DMS153 treated with DMSO at 0.1 percent for 48 hours (cell line): ENCODE results near the gene FCN3.

Experiments used
- DNase-seq: peaks from one replicate; lab custom pipeline; 2025; ENCODE audit not compliant: unreplicated experiment; lab: John Stamatoyannopoulos, UW

The FCN3 gene

DNA sequence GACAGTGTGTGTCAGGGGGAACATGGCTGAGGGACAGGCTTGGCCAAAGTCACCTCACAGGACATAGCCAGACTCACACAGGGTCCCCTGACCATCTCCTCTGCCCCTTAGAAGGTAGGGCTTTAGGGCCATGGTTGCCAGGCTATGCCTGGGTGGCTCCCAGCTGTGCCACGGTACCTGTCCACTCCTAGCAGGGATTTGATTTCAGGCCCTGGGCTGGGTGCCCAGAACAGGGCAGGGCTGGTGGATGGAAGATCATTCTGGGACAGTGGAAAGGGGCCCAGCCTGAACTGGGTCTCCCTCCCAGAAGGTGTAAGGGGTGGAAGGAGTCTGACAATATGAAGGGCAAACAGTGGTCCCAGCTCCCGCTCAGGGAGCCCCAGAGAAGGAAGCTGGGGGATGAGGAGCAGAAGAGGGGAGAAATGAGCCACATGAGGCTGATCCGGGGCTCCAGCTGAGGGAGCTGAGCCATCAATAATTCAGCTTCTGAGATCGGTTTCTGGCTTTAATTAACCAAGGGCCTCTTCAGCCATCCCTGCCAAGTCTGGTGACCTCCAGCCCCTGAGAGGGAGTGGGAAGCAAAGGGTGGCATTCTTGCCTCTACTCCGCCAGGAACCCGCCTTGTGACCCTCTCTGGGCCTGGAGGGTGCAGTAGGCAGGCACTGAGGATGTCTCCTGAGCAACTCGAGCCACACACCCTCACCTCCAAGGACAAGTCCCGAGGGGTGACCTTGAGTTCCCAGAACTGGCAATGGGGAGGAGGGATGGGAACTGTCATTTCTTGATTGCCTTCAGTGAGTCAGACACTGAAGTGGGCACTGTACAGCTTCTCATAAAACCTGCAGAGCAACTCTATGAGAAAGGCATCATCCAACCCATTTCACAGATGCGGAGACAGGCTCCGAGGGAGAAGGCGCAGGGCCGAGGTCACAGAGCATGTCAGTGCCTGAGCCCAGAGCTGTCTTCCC, 6.4 kb upstream of the FCN3 start:
- no peak for DNase-seq

DNA sequence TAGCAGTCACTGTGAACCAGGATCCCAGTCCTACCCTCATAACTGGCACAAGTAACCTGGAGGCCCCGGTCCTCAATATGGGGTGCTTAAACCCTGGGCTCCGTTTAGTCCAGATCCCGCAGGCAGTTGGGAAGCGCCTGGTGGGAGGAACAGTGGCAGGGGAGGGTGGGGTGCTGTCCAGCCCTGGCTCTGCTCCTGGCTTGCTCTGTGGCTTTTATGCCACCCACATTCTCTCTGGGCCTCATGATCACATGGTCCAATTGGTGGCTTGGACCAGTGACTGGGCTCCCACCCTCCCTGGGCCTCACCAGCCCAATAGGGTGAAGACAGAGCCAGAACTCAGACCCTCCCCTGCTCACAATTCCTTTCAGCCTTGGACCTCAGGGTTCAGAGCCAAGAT, 5.6 kb upstream of the FCN3 start:
- no peak for DNase-seq

DNA sequence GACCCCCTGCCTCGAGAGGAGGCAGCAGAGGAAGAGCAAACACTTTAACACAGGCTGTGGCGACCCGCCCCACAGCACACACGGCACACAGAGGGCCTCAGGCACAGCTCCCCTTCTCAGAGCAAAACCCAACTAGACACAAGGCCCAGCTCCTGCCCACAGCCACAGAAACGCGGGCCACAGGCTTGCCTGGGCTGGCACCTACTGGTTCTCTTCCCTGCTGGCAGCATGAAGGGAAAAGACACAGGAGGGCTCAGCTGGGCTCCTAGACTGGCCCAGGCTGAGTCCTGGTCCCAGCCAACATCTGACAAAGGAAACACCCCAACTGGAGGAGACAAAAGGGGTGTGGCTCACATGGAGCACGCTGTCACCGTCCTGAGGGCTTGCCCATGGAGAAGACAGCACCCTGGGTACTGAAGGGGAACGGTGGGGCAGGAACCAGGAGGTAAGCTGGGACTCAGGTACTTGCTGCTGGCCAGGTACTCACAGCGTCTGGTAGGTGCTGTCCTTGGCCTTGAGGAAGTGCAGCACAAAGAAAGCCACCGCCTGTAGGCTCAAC, 5.0 kb upstream of the FCN3 start:
- no peak for DNase-seq

DNA sequence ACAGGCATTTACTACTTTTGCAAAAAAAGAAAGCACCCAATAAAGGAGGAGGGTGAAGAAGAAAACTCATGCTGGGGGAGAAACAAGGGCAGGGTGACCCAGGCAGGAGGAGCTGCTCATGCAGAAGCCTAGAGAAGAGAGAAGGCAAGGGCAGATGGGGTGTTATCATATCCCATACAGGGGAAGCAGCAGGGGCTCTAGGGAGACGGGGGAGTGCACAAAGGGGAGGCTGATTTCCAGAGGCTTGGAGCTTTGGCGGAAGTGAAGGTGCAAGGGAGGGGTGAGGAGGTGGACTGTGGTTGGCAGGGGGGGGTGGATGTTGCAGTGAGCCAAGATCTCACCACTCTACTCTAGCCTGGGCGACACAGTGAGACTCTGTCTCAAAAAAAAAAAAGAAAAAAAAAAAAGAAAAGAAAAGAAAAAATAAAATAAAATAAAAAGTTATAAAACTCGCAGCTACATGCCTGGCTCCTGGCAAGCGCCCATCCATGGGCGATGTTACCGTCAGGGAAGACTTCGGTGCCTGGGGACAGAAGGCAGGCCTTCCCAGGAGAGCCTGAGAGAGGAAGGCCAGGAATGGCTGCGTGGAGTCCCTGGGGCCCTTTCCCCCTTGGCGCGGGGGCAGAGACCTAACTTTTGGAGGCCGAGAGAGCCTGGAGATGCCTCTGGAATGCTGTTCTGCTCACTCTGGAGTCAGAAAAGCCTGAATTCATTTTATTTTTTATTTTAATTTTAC, 3.3 kb upstream of the FCN3 start:
- no peak for DNase-seq

DNA sequence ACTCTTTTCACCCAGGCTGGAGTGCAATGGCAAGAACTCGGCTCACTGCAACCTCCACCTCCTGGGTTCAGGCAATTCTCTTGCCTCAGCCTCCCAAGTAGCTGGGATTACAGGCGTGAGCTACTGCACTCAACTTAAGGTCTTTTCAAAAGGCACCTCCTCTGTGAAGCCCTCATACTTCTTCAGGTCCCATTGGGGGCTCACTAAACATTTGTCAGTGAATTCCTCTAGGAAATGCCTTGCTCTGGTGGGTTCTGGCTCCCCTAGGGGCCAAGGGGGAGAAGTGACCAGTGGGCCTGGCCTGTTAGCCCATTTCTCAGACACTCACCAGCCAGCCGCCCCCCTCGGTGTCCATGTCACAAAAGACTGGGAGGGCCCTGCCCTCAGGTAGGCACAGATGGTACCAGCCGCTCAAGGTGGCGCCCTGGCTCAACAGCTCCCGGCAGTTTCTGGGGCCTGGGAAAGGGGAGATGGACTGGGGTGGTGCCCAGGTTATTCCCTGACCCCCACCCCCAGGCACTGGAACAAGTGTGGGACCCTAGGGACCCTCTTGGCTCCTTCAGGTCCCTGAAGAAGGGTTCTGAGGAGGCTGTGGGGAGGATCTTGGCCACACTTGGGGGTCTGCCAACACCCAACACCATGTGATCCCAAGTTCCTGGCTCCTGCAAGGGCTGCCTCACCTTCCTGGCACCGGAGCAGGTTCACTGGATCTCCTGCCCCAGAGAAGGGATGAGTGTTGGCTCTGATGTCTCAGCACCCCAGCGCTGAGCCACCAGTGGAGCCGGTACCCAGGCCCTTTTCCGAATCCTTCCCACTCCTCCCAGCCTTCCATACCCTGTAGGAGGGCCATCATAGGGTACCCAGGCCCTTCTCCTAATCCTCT, 1.6 kb downstream of the FCN3 start:
- DNase-seq = no peak

DNA sequence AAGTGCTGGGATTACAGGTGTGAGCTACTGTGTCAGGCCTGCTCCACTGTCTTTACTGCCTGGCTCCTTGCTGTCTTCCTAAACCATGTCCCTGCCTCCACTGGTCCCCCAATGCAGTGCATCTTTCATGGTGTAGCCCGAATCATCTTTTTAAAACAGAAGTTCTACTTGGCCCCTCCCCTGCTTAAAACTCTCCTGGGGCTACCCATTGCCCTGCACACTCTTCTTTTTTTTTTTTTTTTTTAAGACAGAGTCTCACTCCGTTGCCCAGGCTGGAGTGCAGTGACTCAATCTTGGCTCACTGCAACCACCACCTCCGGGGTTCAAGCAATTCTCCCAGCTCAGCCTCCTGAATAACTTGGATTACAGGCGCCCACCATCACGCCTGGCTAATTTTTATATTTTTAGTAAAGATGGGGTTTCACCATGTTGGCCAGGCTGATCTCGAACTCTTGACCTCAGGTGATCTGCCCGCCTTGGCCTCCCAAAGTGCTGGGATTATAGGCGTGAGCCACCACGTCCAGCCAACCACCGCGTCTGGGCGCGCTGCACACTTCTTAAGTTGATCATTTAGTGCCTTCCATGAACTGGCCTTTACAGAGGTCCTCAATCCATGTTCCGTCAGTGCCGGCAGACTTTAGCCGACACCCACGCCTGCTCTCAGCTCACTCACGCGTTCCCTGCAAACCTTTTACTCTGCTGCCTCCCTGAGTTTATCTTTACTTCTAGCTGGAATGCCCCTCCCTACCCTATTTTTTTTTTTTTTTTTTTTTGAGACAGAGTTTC, 2.4 kb downstream of the FCN3 start:
- no peak for DNase-seq

DNA sequence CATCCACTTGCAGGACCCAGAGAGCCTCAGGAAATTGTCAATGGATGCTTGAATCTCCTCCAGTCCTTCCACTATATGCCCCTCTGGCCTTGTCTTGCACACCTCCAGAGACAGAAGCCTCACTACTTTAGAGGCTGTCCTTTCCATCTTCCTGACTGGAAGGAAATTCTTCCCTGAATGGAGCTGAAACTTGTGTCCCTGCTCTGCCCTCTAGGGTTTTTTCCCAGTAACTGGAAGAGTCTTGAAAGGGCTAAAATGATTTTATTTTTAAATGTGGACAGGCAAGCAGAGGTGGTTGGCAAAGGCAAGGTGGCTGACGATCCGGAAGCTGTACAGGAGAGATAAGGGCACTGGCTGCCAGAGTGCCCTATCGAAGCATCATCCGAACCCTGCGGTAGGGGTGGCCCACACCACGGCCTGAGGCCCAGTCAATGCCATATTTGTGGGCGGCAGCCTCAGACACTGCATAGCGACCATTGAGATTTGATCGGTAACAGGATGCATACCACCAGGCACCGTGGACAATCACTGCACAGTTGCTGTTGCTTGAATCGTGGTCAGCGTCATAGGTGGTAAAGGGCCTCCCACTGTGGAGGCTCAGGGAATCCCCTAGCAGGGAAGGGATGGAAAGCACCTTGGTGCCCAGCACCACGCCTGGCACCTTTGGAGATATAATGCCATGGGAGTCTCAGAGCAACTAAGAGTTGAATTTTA, 5.6 kb downstream of the FCN3 start:
- no peak for DNase-seq

DNA sequence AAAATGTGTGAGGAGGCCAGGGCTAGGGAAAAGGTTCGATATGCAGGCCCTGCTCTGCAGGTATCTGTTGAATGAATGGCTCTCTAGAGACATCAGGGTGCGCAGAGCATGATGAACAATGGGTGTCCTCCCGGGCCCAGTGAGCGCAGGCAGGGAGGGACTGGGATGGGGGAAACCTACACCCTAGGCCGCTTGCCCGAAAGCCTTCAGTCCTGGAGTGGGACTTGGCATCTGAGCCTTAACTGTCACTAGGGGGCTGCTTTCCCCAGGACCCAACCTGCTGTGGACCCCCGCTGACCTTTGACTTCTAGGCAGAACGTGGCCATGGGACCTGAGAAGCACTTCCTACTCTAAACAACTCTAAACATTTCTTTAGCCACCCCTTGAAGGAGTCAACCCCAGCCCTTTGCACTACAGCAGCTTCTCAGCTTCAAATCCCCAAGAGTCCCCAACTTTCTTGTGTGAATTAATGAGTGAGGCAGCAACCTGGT, 7.4 kb downstream of the FCN3 start:
- no peak for DNase-seq

DNA sequence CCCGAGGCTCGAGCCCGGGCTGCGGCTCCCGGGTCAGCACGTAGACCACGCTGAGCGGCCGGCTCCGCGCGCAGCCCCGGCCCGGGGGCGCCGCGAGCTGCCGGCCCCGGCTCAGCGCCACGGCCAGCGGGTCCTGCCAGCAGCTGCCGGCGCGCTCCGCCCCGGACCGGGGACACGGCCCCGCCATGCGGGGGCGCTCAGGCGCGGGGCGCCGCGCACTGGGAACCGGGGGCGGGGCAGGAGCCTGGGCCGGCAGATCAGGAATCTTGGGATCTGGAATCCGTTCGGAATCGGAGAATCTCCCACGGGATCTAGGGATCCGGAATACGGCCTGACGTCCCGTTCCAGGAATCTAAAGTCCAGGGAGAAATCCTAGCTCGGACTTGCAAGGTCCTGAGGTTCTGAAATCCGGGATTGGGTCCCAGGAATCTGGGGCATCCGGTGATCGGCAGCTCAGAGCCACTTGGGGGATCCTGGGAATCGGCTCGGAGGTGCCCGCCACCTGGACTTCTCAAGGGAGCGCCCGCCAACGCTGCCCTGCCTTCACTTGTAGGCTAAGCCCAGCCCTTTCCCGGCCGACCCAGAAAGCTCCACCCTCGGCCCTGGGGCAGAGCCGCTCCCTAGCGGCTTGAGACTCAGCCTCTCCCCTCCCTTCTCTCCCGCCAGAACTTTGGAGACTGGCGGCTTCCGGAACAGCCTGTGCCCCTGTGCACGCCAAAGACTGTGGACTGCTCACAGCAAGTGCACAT, 8.0 kb downstream of the FCN3 start, which contains the start of gene MAP3K6:
TSS of gene MAP3K6 (minus strand) at position 551 of the 749 bp plus-strand sequence. CDS start at position 187, 364 bp downstream.
- DNase-seq = peak; percentile 85

DNA sequence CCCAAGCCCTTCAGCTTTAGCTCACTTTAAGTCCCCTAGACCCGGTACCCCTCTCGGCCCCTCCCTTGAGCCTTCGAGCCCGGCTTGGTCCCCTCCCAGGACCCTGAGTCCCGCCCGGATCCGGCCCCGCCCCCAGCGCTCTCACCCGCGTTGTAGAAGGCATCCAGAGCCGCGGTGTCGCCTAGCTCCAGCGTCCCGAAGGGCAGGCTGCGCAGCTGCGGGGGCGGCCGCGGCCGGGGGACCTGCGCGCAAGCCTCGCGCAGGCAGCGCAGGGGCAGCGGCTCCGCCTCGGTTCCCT, 8.6 kb downstream of the FCN3 start:
- peak; percentile 53 for DNase-seq

DNA sequence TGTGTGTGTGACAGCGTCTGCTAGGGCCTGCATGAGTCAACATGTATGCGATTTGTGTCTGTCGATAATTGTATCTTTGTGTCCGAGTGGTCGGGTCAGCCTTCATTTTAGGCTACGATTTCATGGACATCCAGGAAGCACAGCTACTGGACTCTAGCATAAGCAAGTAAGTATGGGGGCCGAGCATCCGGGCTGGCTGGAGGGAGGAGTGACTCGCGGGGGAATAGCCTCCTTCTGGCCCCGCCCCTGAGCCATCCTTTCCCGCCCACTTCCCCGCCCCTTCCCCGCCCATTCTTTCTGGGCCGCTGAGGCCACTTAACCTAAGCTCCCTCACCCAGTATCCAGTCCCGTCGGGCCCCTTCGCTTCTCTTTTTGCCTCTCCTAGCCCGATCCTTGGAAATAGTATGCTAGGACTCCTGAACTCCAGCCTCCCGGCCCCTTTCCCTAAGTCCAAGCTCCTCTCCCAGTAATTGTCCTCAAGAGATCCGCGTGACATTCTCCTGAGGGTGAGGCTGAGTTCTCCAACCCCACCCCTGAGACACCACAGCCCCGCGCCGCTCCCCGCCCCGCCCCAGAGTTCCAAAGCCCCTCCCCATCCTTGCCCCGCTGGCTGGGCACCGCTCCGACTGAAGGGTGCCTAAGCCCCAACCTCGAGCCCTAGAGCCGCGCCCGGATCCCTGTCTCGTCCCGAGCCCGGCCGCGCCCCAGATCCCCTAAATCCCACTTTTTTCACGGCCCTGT, 9.1 kb downstream of the FCN3 start:
- peak; percentile 85 for DNase-seq

DNA sequence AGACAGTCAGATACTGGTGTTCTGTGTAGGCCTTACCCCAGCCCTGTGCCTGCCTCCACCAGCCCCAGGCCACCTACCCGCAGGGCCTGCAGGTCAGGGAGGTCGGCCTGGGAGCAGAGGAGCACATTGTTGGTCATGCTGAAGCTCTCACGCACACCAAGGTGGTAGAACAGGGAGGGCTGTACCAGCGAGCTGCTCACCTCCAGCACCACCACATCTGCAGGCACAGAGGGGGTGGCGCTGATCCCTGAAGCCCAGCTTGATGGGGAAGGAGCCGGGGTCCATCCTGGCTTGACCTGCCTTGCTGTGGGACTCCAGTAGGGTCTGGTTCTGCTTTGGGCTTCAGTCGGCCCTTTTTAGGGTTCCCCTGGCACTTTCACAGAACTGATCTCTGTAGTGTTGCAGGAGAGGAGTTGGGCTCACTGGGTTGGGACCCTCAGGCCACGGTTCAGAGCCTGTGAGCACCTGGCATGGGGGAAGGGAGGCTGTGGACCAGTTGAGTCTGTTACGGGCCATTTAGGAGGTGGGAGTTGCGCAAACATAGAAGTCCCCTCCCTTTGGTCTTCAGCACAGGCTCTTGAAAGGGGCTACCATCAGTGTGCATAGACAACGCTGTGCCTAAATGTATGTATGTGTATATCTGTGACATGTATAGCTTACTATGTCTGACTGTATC, 9.8 kb downstream of the FCN3 start:
- no peak for DNase-seq

DNA sequence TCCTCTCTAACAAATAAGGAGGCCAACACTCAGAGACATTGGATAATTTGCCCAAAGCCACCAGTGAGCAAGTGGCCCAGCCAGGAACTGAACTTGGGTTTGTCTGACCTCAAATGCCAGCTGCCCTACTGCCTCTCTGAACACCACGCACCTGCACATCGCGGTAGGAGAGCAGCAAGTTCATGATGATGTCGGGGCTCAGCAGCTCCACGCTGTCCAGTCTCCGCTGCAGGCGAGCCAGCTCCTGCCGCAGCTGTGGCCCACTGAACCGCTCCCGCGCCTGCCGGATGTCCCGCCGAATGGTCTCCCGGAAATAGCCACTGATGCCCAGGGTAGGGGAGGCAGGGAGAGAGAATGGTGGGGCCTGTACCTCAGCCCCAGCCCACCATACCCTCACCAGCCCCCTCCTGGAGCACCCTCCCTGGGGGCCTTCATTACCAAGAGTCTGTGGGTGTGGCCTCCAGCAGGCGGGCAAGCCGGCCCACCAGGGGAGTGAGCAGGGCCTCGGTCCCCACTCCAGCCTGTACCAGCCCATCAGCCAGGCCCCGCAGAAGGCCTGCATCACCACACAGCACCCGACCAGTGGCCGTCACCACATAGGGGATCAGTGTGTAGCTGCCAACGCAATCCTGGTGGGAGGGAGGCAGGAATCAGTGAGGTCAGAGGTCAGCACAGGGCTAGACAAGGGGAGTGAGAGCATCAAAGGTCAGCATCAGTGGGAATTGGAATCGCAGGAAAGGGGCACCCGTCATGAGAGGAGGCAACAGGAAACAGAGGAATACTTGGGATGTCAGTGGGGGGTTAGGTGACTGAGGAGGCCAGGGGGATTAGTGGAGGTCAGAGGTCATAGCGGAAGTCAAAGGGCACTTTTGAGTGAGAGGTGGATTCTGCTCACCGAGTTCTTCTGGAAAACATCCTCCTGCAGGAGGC, 10.6 kb downstream of the FCN3 start:
- no peak for DNase-seq

DNA sequence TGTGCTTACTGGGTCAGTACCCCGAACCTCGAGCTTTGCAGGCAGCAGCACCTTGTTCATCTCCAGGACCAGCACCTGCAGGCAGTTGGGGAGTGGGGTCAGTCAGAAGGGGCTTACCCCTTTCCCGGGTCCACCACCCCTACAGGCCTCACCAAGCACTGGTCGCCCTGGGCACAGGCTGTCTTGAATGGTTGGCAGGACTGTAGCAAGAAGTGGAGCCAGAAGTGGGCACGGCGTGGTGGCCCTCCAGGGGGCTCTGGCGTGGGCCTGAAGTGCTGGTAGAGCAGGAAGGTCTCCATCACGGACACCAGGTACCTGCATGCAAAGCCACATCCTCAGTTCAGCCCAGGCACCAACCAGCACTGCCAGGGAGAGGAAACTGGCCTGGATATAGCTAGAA, 13.1 kb downstream of the FCN3 start:
- DNase-seq = no peak

DNA sequence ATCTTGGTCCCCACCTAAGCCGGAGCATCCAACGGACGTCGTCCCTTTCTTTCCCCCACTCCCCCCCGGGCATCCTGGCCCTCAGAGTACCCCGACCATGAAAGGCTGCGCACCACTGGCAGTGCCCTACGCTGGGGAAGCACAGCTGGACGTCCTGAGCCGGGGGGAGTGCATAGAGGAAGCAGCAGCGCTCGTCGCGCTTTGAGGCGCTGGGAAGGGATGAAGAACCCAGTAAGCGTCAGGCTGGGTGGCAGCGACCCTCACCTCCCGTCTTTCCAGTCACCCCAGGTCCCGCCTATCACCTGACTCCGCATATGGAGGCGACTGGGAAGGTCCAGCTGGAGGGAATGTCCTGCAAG, 13.6 kb downstream of the FCN3 start:
- DNase-seq = no peak
